Hematopoietic multipotent progenitor cell treated with erythropoietin and hydrocortisone succinate and interleukin-3 and kit ligand, for 15 days (in vitro differentiated cells): ENCODE measurements around the gene ZNF121.

Experiments
- DNase-seq: peaks from one replicate; pipeline ENCODE4 v3.0.0-alpha.2; 2015; ENCODE audit warnings: low spot score

ZNF121 gene

GRCh38 chr19:9538183-9539058, 45.9 kb downstream of the ZNF121 start, which contains the start of gene ZNF426:
Gene ZNF426, minus strand, starts transcription at chr19:9538645. Its CDS starts 2,413 bp downstream, at chr19:9536232.
- DNase-seq: peak; percentile 72

GRCh38 chr19:9535934-9536333, 48.4 kb downstream of the ZNF121 start:
- no peak for DNase-seq

- DNase-seq: no peak
Observed at GRCh38 chr19:9531933-9532332, 52.4 kb downstream of the ZNF121 start.

- no peak for DNase-seq
Observed at GRCh38 chr19:9528757-9529336, 55.5 kb downstream of the ZNF121 start.

- DNase-seq: no peak
Observed at GRCh38 chr19:9523885-9524474, 60.3 kb downstream of the ZNF121 start.
